ENCODE results near the gene MRPL20.
A peak's percentile ranks its signal among the peaks of the same experiment; 100 is the strongest.
"Not testable (repeated sequence)": the region's sequence is repeated elsewhere in the genome, so short reads cannot be mapped to it uniquely, and the experiment has no call there.

MRPL20 gene

DNA sequence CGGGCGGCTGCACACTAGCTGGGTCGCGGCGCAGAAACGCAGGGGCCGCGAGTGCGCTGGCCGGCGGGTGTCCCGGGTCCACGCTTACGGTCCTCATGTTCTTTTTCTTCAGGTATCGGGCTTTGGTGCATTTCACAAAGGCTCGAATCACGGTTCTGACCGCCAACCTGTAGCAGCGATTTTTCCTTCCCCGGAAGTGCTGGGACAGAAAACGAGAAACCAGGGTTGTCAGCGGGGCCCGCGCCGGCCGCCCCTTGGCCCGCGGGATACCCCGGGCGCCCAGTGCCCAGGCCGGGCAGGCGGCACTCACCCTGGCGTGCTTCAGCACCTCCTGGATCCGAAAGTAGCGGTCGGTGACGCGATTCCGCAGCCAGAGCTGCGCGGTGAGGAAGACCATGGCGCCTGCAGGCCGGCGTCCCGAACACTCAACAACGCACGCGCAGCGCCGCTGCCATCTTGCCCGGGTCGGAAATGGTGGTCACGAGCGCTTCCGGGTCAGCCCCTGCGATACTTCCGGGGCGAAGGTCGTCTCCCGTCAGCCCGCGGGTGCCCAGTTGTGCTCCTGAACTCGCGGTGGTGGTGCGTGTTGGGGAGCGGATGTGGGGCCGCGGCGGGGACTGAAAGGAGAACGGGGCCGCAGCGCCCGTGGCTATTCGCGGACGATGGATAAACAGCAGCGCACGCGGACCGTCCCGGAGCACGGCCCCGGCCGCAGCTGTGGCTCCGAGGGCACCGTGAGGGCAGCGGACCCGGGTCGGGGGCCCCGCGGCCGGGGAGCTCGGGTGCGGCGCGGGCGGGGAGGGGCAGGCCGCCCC lies at the start of gene MRPL20:
Gene MRPL20 (minus strand): TSS at position 473 of the 815 bp plus-strand sequence. CDS start 76 bp downstream, at position 397.
- DNase-seq (ENCODE audit: low spot score): peak; percentile 94

DNA sequence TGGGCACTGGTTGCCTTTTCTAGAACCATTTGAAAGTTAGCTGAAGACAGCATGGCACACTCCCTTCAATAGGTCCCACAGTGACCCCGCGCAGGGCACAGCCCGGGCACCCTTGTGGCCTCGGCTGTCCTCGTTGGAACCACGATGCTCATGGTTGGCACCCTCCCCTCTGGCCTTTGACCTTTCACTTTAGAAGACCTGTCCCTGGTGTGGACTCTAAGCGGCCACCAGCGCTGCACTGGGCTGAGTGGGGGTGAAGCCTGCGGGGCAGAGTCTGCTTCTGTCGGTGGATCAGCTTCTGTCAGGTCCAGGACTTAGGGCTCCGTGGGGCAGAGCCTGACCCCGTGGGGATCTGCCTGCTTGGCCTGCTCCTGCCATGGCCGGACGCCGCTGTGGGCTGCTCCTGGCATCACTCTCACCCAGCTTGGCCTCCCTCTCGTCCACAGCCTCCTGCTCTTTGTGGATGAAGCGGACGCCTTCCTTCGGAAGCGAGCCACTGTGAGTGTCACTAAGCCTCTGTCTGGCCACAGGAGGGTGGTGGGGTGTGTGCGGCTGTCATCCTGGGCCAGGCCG lies 49.7 kb upstream of the MRPL20 start:
- DNase-seq (ENCODE audit: low spot score): not testable (repeated sequence)

DNA sequence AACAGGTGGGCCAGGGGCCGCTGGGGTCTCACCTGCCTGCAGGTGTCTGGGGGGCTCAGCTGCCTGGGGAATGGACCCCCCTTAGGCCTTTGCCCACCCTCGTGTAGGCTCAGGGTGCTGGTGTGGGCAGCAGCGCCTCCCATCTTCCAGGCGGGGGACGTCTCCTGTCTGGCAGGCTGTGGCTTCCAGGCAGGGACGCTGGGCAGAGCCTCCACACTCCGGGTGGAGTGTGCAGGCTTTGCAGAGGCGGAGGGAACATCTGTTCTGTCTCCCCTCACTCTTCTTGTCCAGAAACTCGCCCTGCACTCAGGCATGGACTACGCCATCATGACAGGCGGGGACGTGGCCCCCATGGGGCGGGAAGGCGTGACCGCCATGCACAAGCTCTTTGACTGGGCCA lies 48.8 kb upstream of the MRPL20 start:
- DNase-seq (ENCODE audit: low spot score): not testable (repeated sequence)

DNA sequence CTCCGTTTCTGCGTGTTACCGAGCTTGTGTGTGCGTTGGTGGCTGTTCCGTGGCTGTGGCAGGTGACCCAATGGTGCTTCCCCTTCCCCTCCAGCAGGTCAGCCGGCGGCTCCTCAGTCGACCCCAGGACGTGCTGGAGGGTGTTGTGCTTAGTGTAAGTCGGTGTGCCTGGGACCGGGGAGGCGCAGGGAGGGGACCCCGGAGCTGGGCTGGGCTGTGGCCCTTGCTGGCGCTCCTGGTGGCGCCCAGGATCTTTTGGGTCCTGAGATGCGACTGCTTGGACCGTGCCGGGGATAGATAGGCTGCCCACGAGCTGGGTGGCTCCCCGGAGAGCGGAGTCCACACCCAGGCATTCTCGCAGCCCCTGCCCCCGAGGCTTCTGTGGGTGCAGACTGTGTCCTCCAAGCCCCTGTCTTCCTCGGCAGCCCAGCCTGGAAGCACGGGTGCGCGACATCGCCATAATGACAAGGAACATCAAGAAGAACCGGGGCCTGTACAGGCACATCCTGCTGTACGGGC lies 48.3 kb upstream of the MRPL20 start:
- no peak for DNase-seq (ENCODE audit: low spot score)

DNA sequence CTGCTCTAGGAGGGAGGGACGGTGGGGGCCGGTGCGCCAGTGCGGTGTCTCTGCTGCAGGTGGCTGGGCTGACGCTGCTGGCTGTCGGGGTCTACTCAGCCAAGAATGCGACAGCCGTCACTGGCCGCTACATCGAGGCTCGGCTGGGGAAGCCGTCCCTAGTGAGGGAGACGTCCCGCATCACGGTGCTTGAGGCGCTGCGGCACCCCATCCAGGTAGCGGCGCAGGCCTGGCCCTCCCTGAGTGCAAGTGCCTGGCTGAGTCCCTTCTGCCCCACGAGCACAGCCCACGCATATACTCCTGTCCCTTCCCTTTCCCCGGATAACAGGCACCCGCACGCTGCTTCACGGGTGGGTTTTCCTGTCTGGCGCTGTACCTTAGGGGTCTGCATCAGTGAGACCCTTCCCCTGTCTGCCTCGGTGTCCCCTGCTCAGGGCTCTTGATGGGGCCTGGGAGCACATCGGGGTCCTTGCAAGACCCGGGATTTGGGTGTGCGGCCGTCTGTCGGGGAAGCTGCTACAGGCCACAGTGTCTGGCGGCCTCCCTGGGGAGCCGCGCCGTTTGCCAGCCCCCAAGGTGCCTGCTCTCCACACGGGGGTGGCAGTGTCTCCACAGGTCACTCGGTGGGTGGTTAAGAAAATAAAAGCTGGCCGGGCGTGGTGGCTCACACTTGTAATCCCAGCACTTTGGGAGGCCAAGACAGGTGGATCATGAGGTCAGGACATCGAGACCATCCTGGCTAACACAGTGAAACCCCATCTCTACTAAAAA lies 47.4 kb upstream of the MRPL20 start:
- not testable (repeated sequence) for DNase-seq (ENCODE audit: low spot score)

DNA sequence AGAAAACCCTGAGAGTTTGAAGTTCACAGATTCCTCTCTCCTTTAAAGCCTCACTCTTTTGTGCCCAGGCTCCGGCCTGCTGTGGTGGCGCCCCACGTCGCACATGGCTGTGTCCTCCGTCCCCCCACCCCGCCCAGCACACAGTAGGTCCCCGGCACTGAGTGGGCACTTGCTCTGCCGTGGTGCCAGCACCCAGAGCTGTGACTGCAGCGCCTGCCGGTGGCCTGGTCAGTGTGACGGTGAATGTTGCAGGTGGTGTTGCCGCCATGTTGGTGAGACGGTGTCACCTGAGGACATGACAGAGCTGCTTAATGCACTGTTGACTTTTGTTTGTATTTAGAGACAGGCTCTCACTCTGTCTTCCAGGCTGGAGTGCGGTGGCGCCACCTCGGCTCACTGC lies 45.8 kb upstream of the MRPL20 start:
- no peak for DNase-seq (ENCODE audit: low spot score)

GRCh38 chr1:1452365-1452739 lies 45.3 kb upstream of the MRPL20 start:
- DNase-seq (ENCODE audit: low spot score): not testable (repeated sequence)

- no peak for DNase-seq (ENCODE audit: low spot score)
Measured at GRCh38 chr1:1451696-1452364, 44.7 kb upstream of the MRPL20 start.

GRCh38 chr1:1450616-1451015 lies 43.5 kb upstream of the MRPL20 start:
- DNase-seq (ENCODE audit: low spot score): not testable (repeated sequence)

DNA sequence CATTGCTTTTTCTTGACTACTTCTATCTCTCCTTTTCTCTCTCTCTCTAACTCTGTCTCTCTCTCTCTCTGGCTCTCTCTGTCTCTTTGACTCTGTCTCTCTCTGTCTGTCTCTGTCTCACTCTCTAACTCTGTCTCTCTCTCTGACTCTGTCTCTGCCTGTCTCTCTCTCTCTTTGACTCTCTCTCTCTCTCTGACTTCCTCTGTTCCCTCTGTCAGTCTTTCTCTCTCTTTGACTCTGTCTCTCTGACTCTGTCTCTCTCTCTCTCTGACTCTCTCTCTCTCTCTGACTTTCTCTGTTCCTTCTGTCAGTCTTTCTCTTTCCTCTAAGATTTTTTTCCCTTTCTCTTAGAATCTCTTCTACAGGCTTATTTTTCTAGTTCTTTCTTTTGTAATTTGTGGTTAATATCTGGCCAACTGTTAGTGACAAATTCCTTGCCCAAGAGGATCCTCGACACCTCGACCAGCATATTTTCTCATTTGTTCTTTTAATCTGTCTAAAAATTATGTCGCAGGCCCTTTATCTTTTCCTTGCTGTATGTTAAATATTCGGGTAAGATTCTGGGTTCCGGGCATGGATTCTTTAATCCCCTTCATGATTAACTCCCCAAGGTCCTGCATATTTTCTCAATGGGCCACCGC lies 42.1 kb upstream of the MRPL20 start, which contains the start of gene ATAD3C:
Gene ATAD3C (plus strand): TSS at position 591 of the 641 bp plus-strand sequence. CDS start 995 bp downstream, outside the sequence.
- no peak for DNase-seq (ENCODE audit: low spot score)

DNA sequence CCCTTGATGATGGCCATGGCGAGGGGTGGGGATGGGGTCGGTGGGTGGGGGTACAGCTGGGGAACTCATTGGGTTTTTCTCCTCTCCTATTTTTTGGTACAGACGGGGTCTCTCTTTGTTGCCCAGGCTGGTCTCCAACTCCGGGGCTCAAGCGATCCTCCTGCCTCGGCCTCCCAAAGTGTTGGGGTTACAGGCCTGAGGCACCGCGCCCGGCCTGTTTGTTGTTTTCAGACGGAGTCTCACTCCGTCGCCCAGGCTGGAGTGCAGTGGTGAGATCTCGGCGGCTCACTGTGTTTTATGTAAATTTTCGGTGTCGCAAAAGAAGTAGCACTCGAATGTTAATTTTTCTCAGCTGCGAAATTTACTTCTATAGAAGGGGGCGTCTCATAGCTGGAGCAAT lies 39.5 kb upstream of the MRPL20 start:
- DNase-seq (ENCODE audit: low spot score): not testable (repeated sequence)

DNA sequence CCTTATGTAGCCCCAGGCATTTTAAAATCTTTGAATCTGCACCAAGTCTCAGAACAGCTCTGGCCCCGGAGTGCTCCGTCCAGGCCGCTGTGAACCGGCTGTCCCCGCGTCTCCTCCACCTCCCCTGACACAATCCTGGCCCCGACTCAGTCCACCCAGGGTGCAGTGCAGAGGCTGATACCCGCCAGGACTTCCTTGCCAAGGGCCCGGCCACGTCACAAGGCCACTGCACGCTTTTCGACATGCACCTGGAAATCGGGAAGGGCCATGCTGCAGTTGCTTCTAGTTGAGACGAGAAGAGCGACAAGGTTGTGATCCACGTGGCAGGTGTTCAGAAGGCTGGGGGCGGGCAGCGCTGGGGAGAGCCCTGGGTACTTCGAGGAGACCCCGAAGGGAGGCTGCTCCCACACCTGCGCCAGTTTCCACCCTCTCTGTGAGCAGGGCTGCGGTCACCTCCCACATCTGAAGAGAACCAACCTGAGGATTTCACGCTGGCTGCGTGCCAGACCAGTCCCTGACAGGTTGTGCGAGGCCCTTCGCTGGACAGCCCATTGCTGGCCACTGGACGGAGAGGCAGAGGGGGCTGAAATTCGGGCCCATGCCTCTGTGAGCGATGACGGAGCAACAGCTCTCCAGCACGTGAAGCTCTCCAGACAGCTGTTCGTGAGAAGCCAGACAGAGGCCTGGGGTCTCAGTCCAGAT lies 35.1 kb upstream of the MRPL20 start:
- DNase-seq (ENCODE audit: low spot score): no peak

DNA sequence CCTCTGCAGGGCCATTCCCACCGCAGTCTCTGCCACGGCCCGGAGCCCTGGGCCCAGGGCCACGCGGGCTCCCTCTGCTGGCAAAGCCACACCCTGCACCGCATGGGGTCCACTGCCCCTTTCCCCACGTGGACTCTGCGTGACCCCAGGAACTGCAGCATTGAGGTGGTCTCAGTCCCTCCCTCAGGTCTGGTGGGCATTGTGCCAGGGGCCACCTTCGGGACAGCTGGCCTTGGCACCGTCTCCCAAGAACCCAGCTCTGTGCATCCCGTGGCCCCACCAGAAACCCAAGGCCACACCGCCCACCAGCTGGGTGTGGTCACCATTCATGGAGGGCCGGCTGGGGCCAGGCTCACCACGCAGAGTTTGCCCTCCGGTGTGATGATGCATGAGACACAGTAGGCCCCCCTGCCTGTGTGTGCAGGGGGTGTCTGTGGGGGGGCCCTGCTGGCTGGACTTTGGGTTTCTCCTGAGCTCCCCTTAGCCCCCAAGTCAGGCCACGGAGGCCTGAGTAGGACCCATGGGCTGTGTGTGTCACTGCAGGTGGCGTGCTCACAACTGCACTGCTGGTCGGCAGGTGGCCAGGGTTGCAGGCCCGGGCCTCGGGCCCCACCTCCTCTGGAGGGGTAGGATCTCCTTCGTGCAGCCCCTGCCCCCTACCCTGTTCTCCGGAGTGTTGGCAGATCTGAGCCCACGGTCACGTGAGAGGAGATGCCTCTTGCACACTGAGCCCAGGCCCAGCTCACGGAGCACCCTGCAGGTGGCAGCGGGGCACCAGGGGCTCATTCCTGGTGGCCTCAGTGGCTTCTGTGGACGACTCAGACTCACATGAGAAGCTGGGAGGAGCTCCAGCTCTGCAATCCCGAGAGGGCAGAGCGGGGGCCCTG lies 34.2 kb upstream of the MRPL20 start:
- peak; percentile 41 for DNase-seq (ENCODE audit: low spot score)

- DNase-seq (ENCODE audit: low spot score): no peak
Measured at GRCh38 chr1:1440262-1441001, 33.3 kb upstream of the MRPL20 start.

- DNase-seq (ENCODE audit: low spot score): no peak
Measured at GRCh38 chr1:1439546-1440261, 32.6 kb upstream of the MRPL20 start.

- no peak for DNase-seq (ENCODE audit: low spot score)
Measured at GRCh38 chr1:1438531-1439381, 31.7 kb upstream of the MRPL20 start.

GRCh38 chr1:1437904-1438376 lies 30.8 kb upstream of the MRPL20 start:
- DNase-seq (ENCODE audit: low spot score): no peak
